KMS-11 (cell line): ENCODE measurements around the gene KDM5A.

Source experiments
- H2AFZ ChIP-seq: fragments of 200-600 bp; sonication (generic); 2 replicates; pipeline ENCODE4 v1.6.1; 2016; ENCODE audit warnings: antibody characterized with exemption, mixed run types, low read depth
- H3K27ac ChIP-seq: fragments of 200-600 bp; sonication (generic); 2 replicates; pipeline ENCODE4 v1.6.1; 2016; ENCODE audit warnings: mild to moderate bottlenecking, mixed run types
- H3K27me3 ChIP-seq: fragments of 200-600 bp; sonication (generic); 2 replicates; pipeline ENCODE4 v1.6.1; 2017; ENCODE audit warnings: mild to moderate bottlenecking, low read depth, mixed run types, moderate library complexity; ENCODE audit not compliant: insufficient read depth
- H3K36me3 ChIP-seq: fragments of 200-600 bp; sonication (generic); 2 replicates; pipeline ENCODE4 v1.6.1; 2017; ENCODE audit warnings: mild to moderate bottlenecking, mixed run types; ENCODE audit not compliant: insufficient read depth
- H3K4me1 ChIP-seq: fragments of 200-600 bp; sonication (generic); 2 replicates; pipeline ENCODE4 v1.6.1; 2016; ENCODE audit warnings: mild to moderate bottlenecking, low read depth, mixed run types; ENCODE audit not compliant: poor library complexity, severe bottlenecking
- H3K4me2 ChIP-seq: fragments of 200-600 bp; sonication (generic); 2 replicates; pipeline ENCODE4 v1.7.0; 2016; ENCODE audit warnings: mild to moderate bottlenecking, mixed run types
- H3K4me3 ChIP-seq: fragments of 200-600 bp; sonication (generic); IDR thresholded peaks from 2 replicates; pipeline ENCODE4 v1.6.1; 2017; ENCODE audit warnings: low read depth, low read length, mixed read lengths; ENCODE audit not compliant: insufficient read depth
- H3K79me2 ChIP-seq: fragments of 200-600 bp; sonication (generic); 2 replicates; pipeline ENCODE4 v1.6.1; 2016; ENCODE audit warnings: low read depth, mixed run types; ENCODE audit not compliant: insufficient read depth
- H3K9ac ChIP-seq: fragments of 200-600 bp; sonication (generic); 2 replicates; pipeline ENCODE4 v1.6.1; 2016; ENCODE audit warnings: mild to moderate bottlenecking, mixed run types
- H4K20me1 ChIP-seq: fragments of 200-600 bp; sonication (generic); 2 replicates; pipeline ENCODE4 v1.6.1; 2016; ENCODE audit warnings: mild to moderate bottlenecking, mixed run types; ENCODE audit not compliant: insufficient read depth
- TF ChIP-seq, protein P1 (sequence below): fragments of 200-600 bp; sonication (generic); conservative IDR thresholded peaks from 2 replicates; pipeline ENCODE4 v1.6.1; 2017; ENCODE audit warnings: low read depth, mild to moderate bottlenecking, antibody characterized with exemption, low read length, moderate library complexity, mixed read lengths

Gene KDM5A

DNA sequence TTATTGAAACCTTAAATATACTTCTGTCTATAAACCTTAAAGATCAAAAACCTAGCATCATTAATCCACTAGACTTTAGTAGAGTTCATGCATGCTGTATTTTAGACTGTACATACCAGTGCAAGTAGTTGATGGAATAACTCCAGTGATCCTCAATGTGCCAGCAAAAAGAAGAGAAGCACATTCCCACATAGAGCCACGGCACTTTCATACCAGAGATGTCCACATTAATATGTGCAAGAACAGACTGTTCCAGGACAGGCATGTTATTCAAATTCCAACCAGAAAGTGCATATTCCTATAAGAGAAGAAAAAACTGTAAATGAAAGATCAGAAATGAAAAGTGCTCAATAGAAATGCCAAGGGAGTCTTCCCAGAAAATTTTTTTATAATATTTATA lies 55.0 kb downstream of the KDM5A start:
- Histone ChIP-seq H3K79me2 (0 out of 2 replicates have a peak, but pooled peaks cover 5% of the 10 kb centered on the region), H3K9ac (no peak overlapping the region), H2AFZ (no peak overlapping the region), H3K27ac (no peak overlapping the region), H3K4me3 (no peak overlapping the region), H3K36me3 (no peaks in the 10 kb centered on the region; the same call in 1 of the 2 replicates), H3K4me2 (no peak overlapping the region), H4K20me1 (no peaks in the 10 kb centered on the region), H3K4me1 (no peaks in the 10 kb centered on the region), H3K27me3 (no peaks in the 10 kb centered on the region)
- TF ChIP-seq, protein P1, sequence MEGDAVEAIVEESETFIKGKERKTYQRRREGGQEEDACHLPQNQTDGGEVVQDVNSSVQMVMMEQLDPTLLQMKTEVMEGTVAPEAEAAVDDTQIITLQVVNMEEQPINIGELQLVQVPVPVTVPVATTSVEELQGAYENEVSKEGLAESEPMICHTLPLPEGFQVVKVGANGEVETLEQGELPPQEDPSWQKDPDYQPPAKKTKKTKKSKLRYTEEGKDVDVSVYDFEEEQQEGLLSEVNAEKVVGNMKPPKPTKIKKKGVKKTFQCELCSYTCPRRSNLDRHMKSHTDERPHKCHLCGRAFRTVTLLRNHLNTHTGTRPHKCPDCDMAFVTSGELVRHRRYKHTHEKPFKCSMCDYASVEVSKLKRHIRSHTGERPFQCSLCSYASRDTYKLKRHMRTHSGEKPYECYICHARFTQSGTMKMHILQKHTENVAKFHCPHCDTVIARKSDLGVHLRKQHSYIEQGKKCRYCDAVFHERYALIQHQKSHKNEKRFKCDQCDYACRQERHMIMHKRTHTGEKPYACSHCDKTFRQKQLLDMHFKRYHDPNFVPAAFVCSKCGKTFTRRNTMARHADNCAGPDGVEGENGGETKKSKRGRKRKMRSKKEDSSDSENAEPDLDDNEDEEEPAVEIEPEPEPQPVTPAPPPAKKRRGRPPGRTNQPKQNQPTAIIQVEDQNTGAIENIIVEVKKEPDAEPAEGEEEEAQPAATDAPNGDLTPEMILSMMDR: no peak

DNA sequence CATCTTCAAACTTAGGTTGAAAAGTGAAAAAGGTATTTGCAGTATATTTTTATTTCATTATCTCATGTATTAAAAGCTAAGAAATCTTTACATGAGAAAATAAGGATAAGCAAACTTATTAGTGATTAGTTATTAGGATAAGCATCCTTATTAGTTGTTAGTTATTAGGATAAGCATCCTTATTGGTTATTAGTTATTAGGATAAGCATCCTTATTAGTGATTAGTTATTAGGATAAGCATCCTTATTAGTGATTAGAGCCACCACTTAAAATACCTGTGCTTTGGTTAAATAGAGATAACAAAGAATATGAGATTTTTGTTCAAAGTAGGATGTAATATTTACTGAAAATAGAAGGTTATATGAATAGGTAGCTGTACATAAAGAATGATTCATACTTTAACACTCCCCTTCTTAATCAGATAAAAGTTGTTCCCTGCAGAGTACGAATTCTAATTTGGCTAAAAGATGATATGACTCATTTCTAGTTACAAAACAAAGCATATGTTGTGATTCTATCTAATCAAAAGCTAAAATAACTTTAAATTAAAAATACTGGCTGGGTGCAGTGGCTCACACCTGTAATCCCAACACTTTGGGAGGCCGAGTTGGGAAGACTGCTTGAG lies 56.4 kb downstream of the KDM5A start:
- no peak overlapping the region for H2AFZ ChIP-seq
- H3K9ac ChIP-seq: no peak overlapping the region
- no peak overlapping the region for H3K27ac ChIP-seq
- no peaks in the 10 kb centered on the region for H3K79me2 ChIP-seq
- no peaks in the 10 kb centered on the region for H3K4me1 ChIP-seq
- H3K27me3 ChIP-seq: no peaks in the 10 kb centered on the region
- TF ChIP-seq, protein P1: no peak
- H4K20me1 ChIP-seq: no peaks in the 10 kb centered on the region
- no peak overlapping the region for H3K4me2 ChIP-seq
- H3K4me3 ChIP-seq: no peak overlapping the region
- H3K36me3 ChIP-seq: no peaks in the 10 kb centered on the region; the same call in 1 of the 2 replicates

DNA sequence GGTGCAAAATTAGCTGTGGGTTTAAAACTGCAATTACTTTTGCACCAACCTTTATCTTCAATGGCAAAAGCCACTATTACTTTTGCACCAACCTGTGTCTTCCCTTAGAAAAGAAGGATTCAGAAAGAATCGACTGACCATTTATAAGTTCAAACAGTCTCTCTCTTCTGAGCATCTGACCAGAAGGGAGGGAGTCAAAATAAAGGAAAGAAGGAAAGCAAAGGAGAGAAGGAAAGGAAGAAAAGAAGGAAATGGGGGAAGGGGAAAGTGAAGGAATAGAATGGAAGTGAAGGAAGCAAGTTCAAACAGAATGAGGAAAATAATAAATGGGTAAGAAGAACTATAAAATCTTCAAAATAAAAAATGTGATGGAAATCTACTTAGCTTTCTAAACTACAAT lies 57.8 kb downstream of the KDM5A start:
- Histone ChIP-seq H2AFZ (no peak overlapping the region), H3K9ac (no peak overlapping the region), H3K4me2 (no peak overlapping the region), H4K20me1 (no peaks in the 10 kb centered on the region), H3K4me1 (peaks cover 11% of the 10 kb centered on the region), H3K4me3 (no peak overlapping the region), H3K27me3 (no peaks in the 10 kb centered on the region), H3K79me2 (no peaks in the 10 kb centered on the region), H3K36me3 (no peaks in the 10 kb centered on the region; the same call in 1 of the 2 replicates), H3K27ac (no peak overlapping the region)
- TF ChIP-seq, protein P1: no peak

DNA sequence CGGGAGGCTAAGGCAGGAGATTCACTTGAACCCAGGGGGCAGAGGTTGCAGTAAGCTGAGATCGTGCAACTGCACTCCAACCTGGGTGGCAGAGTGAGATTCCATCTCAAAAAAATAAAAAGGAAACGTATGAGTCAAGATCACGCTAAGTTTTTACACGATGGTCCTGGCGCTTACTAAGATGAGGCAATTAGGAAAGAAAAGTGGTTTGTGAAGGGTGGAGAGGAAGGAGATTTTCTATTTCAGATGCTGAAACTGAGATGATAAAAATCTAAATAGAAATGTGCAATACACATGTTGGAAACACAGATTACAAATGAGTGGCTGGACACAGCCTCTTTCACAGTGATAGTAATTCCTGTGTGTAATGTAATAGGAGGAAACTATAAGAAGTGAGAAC lies 63.2 kb downstream of the KDM5A start:
- TF ChIP-seq, protein P1: no peak
- no peak overlapping the region for H3K4me2 ChIP-seq

More for the DNA sequence above, 63.2 kb downstream of the KDM5A start:
- H3K36me3 ChIP-seq: no peaks in the 10 kb centered on the region; the same call in 1 of the 2 replicates
- peaks cover 17% of the 10 kb centered on the region for H3K4me1 ChIP-seq
- H3K27ac ChIP-seq: no peak overlapping the region
- H3K9ac ChIP-seq: no peak overlapping the region
- H3K27me3 ChIP-seq: no peaks in the 10 kb centered on the region
- no peaks in the 10 kb centered on the region for H3K79me2 ChIP-seq
- no peak overlapping the region for H2AFZ ChIP-seq
- no peaks in the 10 kb centered on the region for H4K20me1 ChIP-seq
- H3K4me3 ChIP-seq: no peak overlapping the region
